PFSK-1 (cell line): Measurements from ENCODE around the gene PIKFYVE.

ENCODE experiments used
- POLR2AphosphoS5 ChIP-seq: IDR thresholded peaks from 2 replicates; pipeline ENCODE4 v1.6.1; 2012; ENCODE audit warnings: low read depth, mild to moderate bottlenecking, control low read depth, low read length, moderate library complexity
- REST ChIP-seq, 2 experiments: IDR thresholded peaks; 2 replicates each; pipeline versions ENCODE4 v1.6.1 to v1.8.0; 2011 to 2012; ENCODE audit warnings: low read depth in 2 of 2, low read length in 2 of 2, control low read depth in 1 of 2, inconsistent platforms in 1 of 2, mild to moderate bottlenecking in 1 of 2, moderate library complexity in 1 of 2; ENCODE audit not compliant: insufficient read depth in 1 of 2
- TAF1 ChIP-seq: IDR thresholded peaks from 2 replicates; pipeline ENCODE4 v1.6.1; 2012; ENCODE audit warnings: low read length, control low read depth, borderline replicate concordance; ENCODE audit not compliant: insufficient read depth

DNA sequence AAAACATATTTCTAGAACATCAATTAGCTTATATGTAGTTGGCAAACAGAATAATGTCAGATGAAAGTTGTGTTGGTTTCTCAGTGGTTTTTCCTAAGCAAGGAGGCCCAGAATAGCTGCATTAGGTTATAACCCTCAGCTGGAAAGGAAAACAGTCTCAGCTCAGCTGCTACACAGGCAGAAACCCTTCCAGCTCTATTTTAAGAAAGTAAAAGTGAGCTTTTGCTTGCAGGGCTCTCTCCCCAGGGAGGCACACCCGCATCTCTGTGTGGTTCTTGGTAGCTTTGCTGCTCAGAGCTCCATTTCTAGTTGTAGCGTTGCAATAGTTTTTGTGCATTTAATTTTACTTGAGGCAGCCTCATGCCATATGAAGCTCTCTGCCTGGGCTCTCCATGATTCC lies 54.6 kb downstream of the PIKFYVE start:
- TF ChIP-seq TAF1: no peak
- no peak for TF ChIP-seq POLR2AphosphoS5
- no peak for TF ChIP-seq REST (IDR thresholded peaks at IDR 0.05; ENCODE audit: insufficient read depth in 1 of 2, low read depth in 2 of 2, low read length in 2 of 2)
